DND-41 (cell line): ENCODE measurements around the gene CLSTN2.

Experiments used
- ATAC-seq: fragments of 200-7000 bp; cut with Tn5 transposase; 3 replicates; pipeline ENCODE4 v1.9.1; 2021; ENCODE audit warnings: low read depth; ENCODE audit not compliant: insufficient read depth
- DNase-seq: peaks from one replicate; pipeline ENCODE4 v3.0.0-alpha.2; 2020
- H2AFZ ChIP-seq: 2 replicates; pipeline ENCODE4 v1.6.0; 2012; ENCODE audit warnings: low read depth, low read length
- H3K27ac ChIP-seq: 2 replicates; pipeline ENCODE4 v1.5.1; 2012; ENCODE audit warnings: low read length, inconsistent platforms
- H3K27me3 ChIP-seq: fragments of 200-600 bp; sonication (generic); 2 replicates; pipeline ENCODE4 v1.6.0; 2012; ENCODE audit warnings: low read length, mild to moderate bottlenecking, inconsistent platforms; ENCODE audit not compliant: insufficient read depth, poor library complexity
- H3K36me3 ChIP-seq: 2 replicates; pipeline ENCODE4 v1.5.1; 2012; ENCODE audit warnings: low read length, inconsistent platforms; ENCODE audit not compliant: insufficient read depth
- H3K4me1 ChIP-seq: 2 replicates; pipeline ENCODE4 v1.5.1; 2012; ENCODE audit warnings: mild to moderate bottlenecking, low read length; ENCODE audit not compliant: insufficient read depth
- H3K4me2 ChIP-seq: 2 replicates; pipeline ENCODE4 v1.6.0; 2012; ENCODE audit warnings: mild to moderate bottlenecking, moderate library complexity, low read length, inconsistent platforms; ENCODE audit not compliant: insufficient read depth
- H3K4me3 ChIP-seq, 2 experiments: fragments of 200-600 bp in 1 of 2; shearing (Covaris generic) in 1 of 2; 2 replicates each; pipeline ENCODE4 v1.5.1; 2012 to 2016; ENCODE audit warnings: inconsistent platforms in 2 of 2, low read length in 2 of 2, mild to moderate bottlenecking in 2 of 2, low read depth in 1 of 2, moderate library complexity in 1 of 2
- H3K79me2 ChIP-seq: 2 replicates; pipeline ENCODE4 v1.6.0; 2012; ENCODE audit warnings: low read length, inconsistent platforms; ENCODE audit not compliant: insufficient read depth
- H3K9ac ChIP-seq: 2 replicates; pipeline ENCODE4 v1.6.0; 2012; ENCODE audit warnings: low read depth, mild to moderate bottlenecking, inconsistent platforms, low read length, moderate library complexity
- H3K9me3 ChIP-seq: 2 replicates; pipeline ENCODE4 v1.5.1; 2012; ENCODE audit warnings: low read length, moderate library complexity, mild to moderate bottlenecking, inconsistent platforms; ENCODE audit not compliant: insufficient read depth, severe bottlenecking
- H4K20me1 ChIP-seq: 2 replicates; pipeline ENCODE4 v1.6.0; 2012; ENCODE audit warnings: low read length; ENCODE audit not compliant: insufficient read depth
- EZH2 ChIP-seq: IDR thresholded peaks from 3 replicates; pipeline ENCODE4 v1.6.1; 2012; ENCODE audit warnings: borderline replicate concordance, low read depth, mild to moderate bottlenecking, moderate library complexity, low read length, inconsistent platforms; ENCODE audit not compliant: severe bottlenecking
- TF ChIP-seq, protein P1 (sequence below): IDR thresholded peaks from 2 replicates; pipeline ENCODE4 v1.5.1; 2012; ENCODE audit warnings: borderline replicate concordance, low read length, moderate library complexity, mild to moderate bottlenecking; ENCODE audit not compliant: poor library complexity, severe bottlenecking; ENCODE audit errors: extremely low read depth

The CLSTN2 gene

DNA sequence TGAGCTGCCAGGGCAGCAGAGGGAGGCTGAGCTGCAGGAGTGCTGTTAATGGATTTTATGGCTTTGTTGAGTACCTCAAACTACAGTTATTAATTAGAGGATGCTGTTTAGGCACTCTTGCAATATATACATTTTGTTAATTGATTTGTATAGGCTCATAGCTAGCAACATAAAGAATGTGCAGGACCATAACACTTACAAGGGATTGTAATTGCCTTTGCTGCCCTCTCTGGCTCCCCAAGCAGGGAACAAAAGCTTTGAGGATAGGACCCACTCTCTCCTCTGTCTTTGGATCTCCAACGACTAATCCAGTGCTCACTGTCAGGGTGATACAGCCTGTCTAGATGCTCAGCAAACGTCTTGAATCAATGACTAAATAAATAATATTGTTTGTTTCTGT is 1.2 kb upstream of the CLSTN2 start:
- Histone ChIP-seq H3K79me2 (no peaks in the 10 kb centered on the region), H2AFZ (no peak overlapping the region), H3K4me2 (no peak overlapping the region), H3K27ac (no peak overlapping the region), H3K9ac (no peak overlapping the region), H3K36me3 (no peaks in the 10 kb centered on the region), H3K27me3 (peaks cover 4% of the 10 kb centered on the region), H4K20me1 (no peaks in the 10 kb centered on the region), H3K4me3 (no peak overlapping the region), H3K4me1 (no peaks in the 10 kb centered on the region), H3K9me3 (no peaks in the 10 kb centered on the region)
- ATAC-seq (no peak), DNase-seq (no peak)
- TF ChIP-seq, protein P1, sequence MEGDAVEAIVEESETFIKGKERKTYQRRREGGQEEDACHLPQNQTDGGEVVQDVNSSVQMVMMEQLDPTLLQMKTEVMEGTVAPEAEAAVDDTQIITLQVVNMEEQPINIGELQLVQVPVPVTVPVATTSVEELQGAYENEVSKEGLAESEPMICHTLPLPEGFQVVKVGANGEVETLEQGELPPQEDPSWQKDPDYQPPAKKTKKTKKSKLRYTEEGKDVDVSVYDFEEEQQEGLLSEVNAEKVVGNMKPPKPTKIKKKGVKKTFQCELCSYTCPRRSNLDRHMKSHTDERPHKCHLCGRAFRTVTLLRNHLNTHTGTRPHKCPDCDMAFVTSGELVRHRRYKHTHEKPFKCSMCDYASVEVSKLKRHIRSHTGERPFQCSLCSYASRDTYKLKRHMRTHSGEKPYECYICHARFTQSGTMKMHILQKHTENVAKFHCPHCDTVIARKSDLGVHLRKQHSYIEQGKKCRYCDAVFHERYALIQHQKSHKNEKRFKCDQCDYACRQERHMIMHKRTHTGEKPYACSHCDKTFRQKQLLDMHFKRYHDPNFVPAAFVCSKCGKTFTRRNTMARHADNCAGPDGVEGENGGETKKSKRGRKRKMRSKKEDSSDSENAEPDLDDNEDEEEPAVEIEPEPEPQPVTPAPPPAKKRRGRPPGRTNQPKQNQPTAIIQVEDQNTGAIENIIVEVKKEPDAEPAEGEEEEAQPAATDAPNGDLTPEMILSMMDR: no peak
- no peak for TF ChIP-seq EZH2

DNA sequence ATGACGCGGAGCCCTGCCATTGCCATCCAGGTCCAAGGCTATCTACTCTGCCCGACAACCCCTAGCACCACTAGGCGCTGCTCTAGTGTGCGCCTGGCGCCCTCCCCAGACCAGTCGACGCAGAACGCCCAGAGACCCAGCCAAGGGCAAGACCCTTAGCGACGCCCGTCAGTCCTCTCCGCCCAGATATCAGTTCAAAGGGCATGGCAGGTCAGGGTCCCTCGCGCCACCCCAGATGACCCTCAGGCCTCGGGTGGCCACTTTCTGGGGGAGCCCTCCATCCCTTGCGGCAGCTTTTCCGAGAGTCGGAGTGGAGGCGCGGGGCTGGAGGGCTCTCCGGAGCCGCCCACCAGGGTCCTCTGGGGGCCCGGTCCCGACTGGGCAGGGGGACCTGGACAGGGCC is 371 bp upstream of the CLSTN2 start:
- Histone ChIP-seq H3K27ac (no peak overlapping the region), H3K4me3 (no peak overlapping the region)

DNA sequence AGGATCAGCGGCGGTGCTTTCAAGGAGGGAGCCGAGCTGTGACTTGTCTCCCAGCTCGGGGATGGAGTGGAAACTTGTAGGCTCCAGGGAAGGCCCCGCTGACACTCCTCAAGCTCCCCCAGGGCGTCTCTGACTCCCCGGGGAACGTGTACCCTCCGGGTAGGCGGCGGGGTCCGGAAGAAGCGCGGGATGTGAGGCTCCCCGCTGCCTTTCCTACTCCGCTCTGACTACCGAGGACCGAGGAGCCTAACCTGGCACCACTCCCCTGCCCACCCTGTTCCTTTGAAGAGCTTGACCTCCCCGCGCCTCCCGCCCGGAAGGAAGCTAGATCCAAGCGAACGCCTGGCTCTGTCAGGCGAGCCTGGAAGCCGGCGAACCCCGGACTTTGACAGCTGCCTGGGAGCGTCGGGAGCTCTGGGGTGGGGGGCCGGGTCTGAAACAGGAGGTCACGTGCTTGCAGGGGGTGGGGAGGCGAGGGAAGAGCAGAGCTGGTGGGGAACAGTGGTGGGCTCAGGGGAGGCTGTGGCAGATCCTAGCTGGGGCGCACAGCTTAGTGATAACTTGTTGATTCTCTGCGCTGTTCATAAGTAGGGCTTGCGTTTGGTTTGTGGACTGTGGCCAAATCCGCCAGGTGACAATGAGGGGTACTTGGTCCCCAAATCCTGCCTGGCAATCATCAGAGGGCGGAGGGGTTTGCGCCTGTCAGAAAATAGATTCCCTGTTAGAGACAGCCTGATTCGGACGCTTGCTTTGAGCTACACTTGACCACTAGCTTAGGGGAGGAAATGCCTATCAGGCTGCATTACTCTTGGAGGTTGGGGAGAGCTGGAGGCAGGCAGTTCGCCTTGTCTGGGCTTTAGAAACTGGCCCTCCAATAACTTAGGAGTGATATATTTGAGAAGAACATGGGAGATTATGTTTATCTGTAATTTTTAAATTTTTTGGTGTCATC is 1.2 kb downstream of the CLSTN2 start:
- ATAC-seq: no peak
- no peak overlapping the region for H3K4me3 ChIP-seq
- no peaks in the 10 kb centered on the region for H3K27me3 ChIP-seq
- no peak overlapping the region for H3K27ac ChIP-seq
- no peak for TF ChIP-seq EZH2
- TF ChIP-seq, protein P1: no peak
- no peak overlapping the region for H3K9ac ChIP-seq
- H4K20me1 ChIP-seq: no peaks in the 10 kb centered on the region
- no peak for DNase-seq
- H3K4me2 ChIP-seq: no peak overlapping the region
- no peaks in the 10 kb centered on the region for H3K4me1 ChIP-seq
- no peak overlapping the region for H2AFZ ChIP-seq
- H3K36me3 ChIP-seq: no peaks in the 10 kb centered on the region
- no peaks in the 10 kb centered on the region for H3K9me3 ChIP-seq
- H3K79me2 ChIP-seq: no peaks in the 10 kb centered on the region

More for the DNA sequence above, 371 bp upstream of the CLSTN2 start:
- Histone ChIP-seq H3K4me2 (no peak overlapping the region), H3K9me3 (no peaks in the 10 kb centered on the region), H3K79me2 (no peaks in the 10 kb centered on the region), H4K20me1 (no peaks in the 10 kb centered on the region), H3K27me3 (no peaks in the 10 kb centered on the region), H3K36me3 (no peaks in the 10 kb centered on the region), H3K9ac (no peak overlapping the region), H2AFZ (no peak overlapping the region), H3K4me1 (no peaks in the 10 kb centered on the region)
- ATAC-seq (no peak), DNase-seq (no peak)
- no peak for TF ChIP-seq EZH2
- TF ChIP-seq, protein P1: no peak
